Measurements from ENCODE around the gene RGS5. TPM values are rescaled to one million over a fixed set of nuclear protein-coding genes. Genes with fewer than 3 reads are reported as not detected.
A peak's percentile ranks its signal among the peaks of the same experiment; 100 is the strongest.
"Not testable (repeated sequence)": the region's sequence is repeated elsewhere in the genome, so short reads cannot be mapped to it uniquely, and the experiment has no call there.

The RGS5 gene
- polyA plus RNA-seq, 4 donors, result 4.0 to 24.4 (median 16.0) TPM

DNA sequence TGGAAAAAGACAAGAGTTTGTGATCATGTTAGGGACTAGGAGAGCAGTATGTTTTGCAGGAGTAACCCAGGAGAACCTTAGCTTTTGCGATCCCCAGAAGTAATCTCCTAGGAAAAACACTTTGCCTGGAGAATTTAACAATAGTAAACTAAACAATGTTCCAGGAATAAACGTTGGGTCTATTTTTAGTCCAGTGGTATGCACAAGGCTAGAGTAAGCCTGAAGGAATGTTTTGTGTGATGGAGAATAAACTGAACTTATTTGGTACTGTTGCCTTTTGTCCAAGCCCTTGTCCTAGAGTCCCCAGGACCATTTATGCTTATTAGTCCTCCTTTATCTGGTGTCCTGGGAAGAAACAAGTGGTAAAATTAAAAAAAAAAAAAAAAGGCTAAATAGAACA is 28.7 kb upstream of the RGS5 start:
- FAIRE-seq, result no peak
- no peak for DNase-seq
- Histone ChIP-seq H3K9me3 (ENCODE audit: control insufficient read depth in 2 of 2, insufficient read depth in 1 of 2, low read depth in 1 of 2, low read length in 1 of 2) (peaks cover 0 to 6% of the 10 kb centered on the region in 2 donors), H3K4me1 (ENCODE audit: control insufficient read depth in 3 of 3, insufficient read depth in 2 of 3, low read depth in 1 of 3, low read length in 2 of 3) (no peaks in the 10 kb centered on the region), H3K27me3 (ENCODE audit: control insufficient read depth in 3 of 3, insufficient read depth in 3 of 3, low read length in 3 of 3) (no peaks in the 10 kb centered on the region), H3K27ac (ENCODE audit: low read depth in 1 of 3, low read length in 2 of 3) (peak overlapping the region in 1 of 3 donors; percentile 28), H3K4me3 (ENCODE audit: low read depth in 1 of 3, low read length in 3 of 3) (no peak overlapping the region), H3K36me3 (ENCODE audit: control insufficient read depth in 3 of 3, insufficient read depth in 2 of 3, low read depth in 1 of 3, low read length in 3 of 3) (no peaks in the 10 kb centered on the region)
- 47 to 58% (median 48%) methylated on average over 2 of the region's 2 CpGs for WGBS, 3 donors

DNA sequence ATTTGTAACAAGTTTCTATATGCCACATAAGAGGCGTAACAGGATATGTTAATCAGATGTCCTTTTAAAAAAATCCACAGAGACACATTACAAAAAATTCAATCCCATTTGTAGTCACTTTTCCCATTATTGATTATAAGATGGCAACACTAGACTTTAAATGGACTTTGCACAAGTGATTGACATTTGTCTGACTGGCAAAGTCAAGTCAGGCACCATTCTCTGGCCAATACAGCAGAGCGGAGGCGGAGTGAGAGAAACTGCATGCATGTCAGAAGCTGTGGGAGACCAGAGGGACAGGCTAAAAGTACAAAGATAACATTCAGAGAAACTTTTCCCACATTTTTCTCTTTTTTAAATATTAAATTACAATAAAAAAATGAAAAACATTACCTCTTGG is 28.1 kb upstream of the RGS5 start:
- peaks cover 0 to 6% of the 10 kb centered on the region in 2 donors for H3K9me3 ChIP-seq (ENCODE audit: control insufficient read depth in 2 of 2, insufficient read depth in 1 of 2, low read depth in 1 of 2, low read length in 1 of 2)
- no peak for FAIRE-seq
- WGBS, 3 donors, result 94 to 100% (median 97%) methylated on average over 3 of the region's 3 CpGs
- H3K36me3 ChIP-seq (ENCODE audit: control insufficient read depth in 3 of 3, insufficient read depth in 2 of 3, low read depth in 1 of 3, low read length in 3 of 3), result no peaks in the 10 kb centered on the region
- no peak overlapping the region for H3K4me3 ChIP-seq (ENCODE audit: low read depth in 1 of 3, low read length in 3 of 3)
- no peak for DNase-seq
- no peaks in the 10 kb centered on the region for H3K4me1 ChIP-seq (ENCODE audit: control insufficient read depth in 3 of 3, insufficient read depth in 2 of 3, low read depth in 1 of 3, low read length in 2 of 3)
- H3K27me3 ChIP-seq (ENCODE audit: control insufficient read depth in 3 of 3, insufficient read depth in 3 of 3, low read length in 3 of 3), result no peaks in the 10 kb centered on the region
- peak overlapping the region in 1 of 3 donors; percentile 6 for H3K27ac ChIP-seq (ENCODE audit: low read depth in 1 of 3, low read length in 2 of 3)

DNA sequence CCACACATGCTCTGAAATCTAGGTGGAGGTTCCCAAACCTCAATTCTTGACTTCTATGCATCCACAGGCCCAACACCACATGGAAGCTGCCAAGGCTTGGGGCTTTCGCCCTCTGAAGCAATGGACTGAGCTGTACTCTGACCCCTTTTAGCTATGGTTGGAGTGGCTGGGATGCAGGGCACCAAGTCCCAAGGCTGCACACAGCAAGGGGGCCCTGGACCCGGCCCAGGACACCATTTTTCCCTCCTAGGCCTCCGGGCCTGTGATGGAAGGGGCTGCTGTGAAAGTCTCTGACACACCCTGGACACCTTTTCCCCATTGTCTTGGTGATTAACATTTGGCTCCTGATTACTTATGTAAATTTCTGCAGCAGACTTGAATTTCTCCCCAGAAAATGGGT is 25.6 kb upstream of the RGS5 start:
- 72 to 85% (median 83%) methylated on average over 3 of the region's 3 CpGs for WGBS, 3 donors
- not testable (repeated sequence) for FAIRE-seq; H3K4me1 ChIP-seq (ENCODE audit: control insufficient read depth in 3 of 3, insufficient read depth in 2 of 3, low read depth in 1 of 3, low read length in 2 of 3); H3K9me3 ChIP-seq (ENCODE audit: control insufficient read depth in 2 of 2, insufficient read depth in 1 of 2, low read depth in 1 of 2, low read length in 1 of 2); H3K36me3 ChIP-seq (ENCODE audit: control insufficient read depth in 3 of 3, insufficient read depth in 2 of 3, low read depth in 1 of 3, low read length in 3 of 3); H3K27me3 ChIP-seq (ENCODE audit: control insufficient read depth in 3 of 3, insufficient read depth in 3 of 3, low read length in 3 of 3); H3K4me3 ChIP-seq (ENCODE audit: low read depth in 1 of 3, low read length in 3 of 3); DNase-seq; H3K27ac ChIP-seq (ENCODE audit: low read depth in 1 of 3, low read length in 2 of 3)

DNA sequence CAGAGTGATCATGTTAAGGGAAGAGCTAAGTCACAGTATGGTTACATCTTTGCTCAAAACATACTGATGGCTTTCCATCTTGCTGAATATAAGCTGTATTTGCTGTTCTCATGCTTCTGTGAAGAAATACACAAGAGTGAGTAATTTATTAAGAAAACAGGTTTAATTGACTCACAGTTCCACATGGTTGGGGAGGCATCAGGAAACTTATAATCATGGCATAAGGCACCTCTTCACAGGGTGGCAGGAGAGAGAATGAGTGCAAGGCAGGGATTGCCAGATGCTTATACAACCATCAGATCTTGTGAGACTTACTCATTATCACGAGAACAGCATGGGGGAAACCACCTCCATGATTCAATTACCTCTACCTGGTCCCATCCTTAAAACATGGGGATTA is 24.4 kb upstream of the RGS5 start:
- Histone ChIP-seq H3K9me3 (ENCODE audit: control insufficient read depth in 2 of 2, insufficient read depth in 1 of 2, low read depth in 1 of 2, low read length in 1 of 2) (peaks cover 0 to 6% of the 10 kb centered on the region in 2 donors), H3K4me3 (ENCODE audit: low read depth in 1 of 3, low read length in 3 of 3) (no peak overlapping the region), H3K36me3 (ENCODE audit: control insufficient read depth in 3 of 3, insufficient read depth in 2 of 3, low read depth in 1 of 3, low read length in 3 of 3) (no peaks in the 10 kb centered on the region), H3K27ac (ENCODE audit: low read depth in 1 of 3, low read length in 2 of 3) (no peak overlapping the region), H3K27me3 (ENCODE audit: control insufficient read depth in 3 of 3, insufficient read depth in 3 of 3, low read length in 3 of 3) (no peaks in the 10 kb centered on the region), H3K4me1 (ENCODE audit: control insufficient read depth in 3 of 3, insufficient read depth in 2 of 3, low read depth in 1 of 3, low read length in 2 of 3) (no peaks in the 10 kb centered on the region)
- DNase-seq (no peak), FAIRE-seq (no peak)
- 76 to 92% (median 85%) methylated on average over 1 of the region's 1 CpG for WGBS, 3 donors

DNA sequence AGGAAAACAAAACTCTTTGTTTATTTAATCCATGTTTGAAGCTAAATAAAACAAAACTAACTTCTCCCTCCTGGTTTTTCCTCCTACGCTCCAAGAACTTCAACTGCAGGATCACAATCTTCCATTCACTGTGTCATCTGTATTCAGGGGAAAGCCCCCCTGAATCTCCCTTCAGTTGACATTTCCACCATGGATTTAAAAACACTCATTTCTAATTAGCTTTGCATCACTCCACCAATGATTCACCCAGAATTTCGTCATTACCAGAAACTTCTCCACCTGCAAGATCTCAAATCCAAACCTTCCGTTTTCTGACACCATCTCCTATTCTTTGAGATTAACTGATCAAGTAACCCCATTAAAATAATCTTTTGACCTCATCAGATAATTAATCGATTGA is 10.9 kb upstream of the RGS5 start:
- FAIRE-seq (no peak), DNase-seq (no peak)
- WGBS, 3 donors, result 74 to 93% (median 76%) methylated on average over 4 of the region's 4 CpGs

DNA sequence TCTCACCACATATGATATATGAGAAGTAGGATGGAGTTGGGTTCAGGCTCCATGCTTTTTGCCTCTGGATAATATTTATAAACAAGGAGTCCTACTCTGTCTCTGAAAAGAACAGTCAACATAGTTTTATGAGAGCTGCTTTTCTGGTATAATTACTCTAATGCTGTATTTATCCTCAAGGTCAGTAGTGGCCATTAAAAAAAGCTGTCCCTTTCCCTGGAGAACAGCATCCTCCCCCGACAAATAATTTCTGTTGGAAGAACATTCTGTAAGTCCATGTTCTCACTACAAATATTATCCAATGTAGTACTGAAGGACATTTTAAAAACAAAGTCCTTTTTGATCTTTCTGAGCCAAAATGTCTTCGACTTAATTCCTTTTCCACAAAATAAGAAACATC is 9.0 kb upstream of the RGS5 start:
- no peak for DNase-seq
- H3K27ac ChIP-seq (ENCODE audit: low read depth in 1 of 3, low read length in 2 of 3), result no peak overlapping the region
- H3K4me3 ChIP-seq (ENCODE audit: low read depth in 1 of 3, low read length in 3 of 3), result no peak overlapping the region
- H3K27me3 ChIP-seq (ENCODE audit: control insufficient read depth in 3 of 3, insufficient read depth in 3 of 3, low read length in 3 of 3), result no peaks in the 10 kb centered on the region
- no peaks in the 10 kb centered on the region for H3K9me3 ChIP-seq (ENCODE audit: control insufficient read depth in 2 of 2, insufficient read depth in 1 of 2, low read depth in 1 of 2, low read length in 1 of 2)
- H3K36me3 ChIP-seq (ENCODE audit: control insufficient read depth in 3 of 3, insufficient read depth in 2 of 3, low read depth in 1 of 3, low read length in 3 of 3), result no peaks in the 10 kb centered on the region
- 75 to 91% (median 85%) methylated on average over 2 of the region's 2 CpGs for WGBS, 3 donors
- no peaks in the 10 kb centered on the region for H3K4me1 ChIP-seq (ENCODE audit: control insufficient read depth in 3 of 3, insufficient read depth in 2 of 3, low read depth in 1 of 3, low read length in 2 of 3)
- no peak for FAIRE-seq

More for the DNA sequence above, 10.9 kb upstream of the RGS5 start:
- H3K36me3 ChIP-seq (ENCODE audit: control insufficient read depth in 3 of 3, insufficient read depth in 2 of 3, low read depth in 1 of 3, low read length in 3 of 3), result no peaks in the 10 kb centered on the region
- no peak overlapping the region for H3K4me3 ChIP-seq (ENCODE audit: low read depth in 1 of 3, low read length in 3 of 3)
- no peak overlapping the region for H3K27ac ChIP-seq (ENCODE audit: low read depth in 1 of 3, low read length in 2 of 3)
- no peaks in the 10 kb centered on the region for H3K4me1 ChIP-seq (ENCODE audit: control insufficient read depth in 3 of 3, insufficient read depth in 2 of 3, low read depth in 1 of 3, low read length in 2 of 3)
- no peaks in the 10 kb centered on the region for H3K9me3 ChIP-seq (ENCODE audit: control insufficient read depth in 2 of 2, insufficient read depth in 1 of 2, low read depth in 1 of 2, low read length in 1 of 2)
- no peaks in the 10 kb centered on the region for H3K27me3 ChIP-seq (ENCODE audit: control insufficient read depth in 3 of 3, insufficient read depth in 3 of 3, low read length in 3 of 3)

DNA sequence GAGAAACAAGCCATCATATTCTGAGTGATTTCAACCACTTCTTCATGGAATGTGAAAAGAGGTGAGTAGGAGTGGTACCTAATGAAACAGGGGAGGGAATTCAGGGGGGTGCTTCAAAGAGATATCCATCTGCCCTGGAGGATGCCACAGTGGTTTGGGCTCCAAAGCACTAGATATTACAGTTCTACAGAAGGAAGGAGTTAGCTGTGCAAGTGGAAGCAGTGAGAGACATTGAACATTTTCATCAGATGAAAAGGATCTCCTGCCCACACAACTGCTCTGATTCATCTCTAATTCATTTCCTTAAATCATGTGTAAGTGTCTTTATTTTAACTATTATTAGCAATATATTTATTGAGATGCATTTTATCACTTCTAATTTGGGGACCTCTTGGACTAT is 2.8 kb upstream of the RGS5 start:
- Histone ChIP-seq H3K9me3 (ENCODE audit: control insufficient read depth in 2 of 2, insufficient read depth in 1 of 2, low read depth in 1 of 2, low read length in 1 of 2) (no peaks in the 10 kb centered on the region), H3K4me3 (ENCODE audit: low read depth in 1 of 3, low read length in 3 of 3) (no peak overlapping the region), H3K4me1 (ENCODE audit: control insufficient read depth in 3 of 3, insufficient read depth in 2 of 3, low read depth in 1 of 3, low read length in 2 of 3) (no peaks in the 10 kb centered on the region), H3K27me3 (ENCODE audit: control insufficient read depth in 3 of 3, insufficient read depth in 3 of 3, low read length in 3 of 3) (no peaks in the 10 kb centered on the region), H3K36me3 (ENCODE audit: control insufficient read depth in 3 of 3, insufficient read depth in 2 of 3, low read depth in 1 of 3, low read length in 3 of 3) (no peaks in the 10 kb centered on the region), H3K27ac (ENCODE audit: low read depth in 1 of 3, low read length in 2 of 3) (no peak overlapping the region)
- FAIRE-seq, result no peak
- DNase-seq, result no peak

DNA sequence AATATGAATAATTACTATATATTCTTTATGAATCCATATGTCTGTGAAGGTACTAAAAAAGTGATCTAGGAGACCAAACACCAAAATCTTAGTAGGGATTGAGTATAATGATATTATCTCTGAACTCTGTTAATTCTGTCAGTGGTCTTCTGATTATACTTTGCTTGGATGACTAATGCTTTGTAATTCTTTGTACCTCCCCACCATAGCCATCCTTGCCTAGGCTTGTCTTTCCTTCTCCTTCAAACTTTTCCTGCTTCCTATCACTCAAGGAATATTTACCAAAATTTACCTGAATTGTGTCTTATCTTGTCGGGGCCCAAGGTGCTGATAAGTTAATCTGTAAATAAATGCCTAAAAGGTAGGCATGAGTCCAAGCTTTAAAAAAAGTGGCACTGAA is 845 bp upstream of the RGS5 start:
- H3K36me3 ChIP-seq (ENCODE audit: control insufficient read depth in 3 of 3, insufficient read depth in 2 of 3, low read depth in 1 of 3, low read length in 3 of 3), result no peaks in the 10 kb centered on the region
- WGBS, 3 donors, result 17 to 59% (median 28%) methylated on average over 1 of the region's 1 CpG
- no peaks in the 10 kb centered on the region for H3K27me3 ChIP-seq (ENCODE audit: control insufficient read depth in 3 of 3, insufficient read depth in 3 of 3, low read length in 3 of 3)
- no peak overlapping the region for H3K4me3 ChIP-seq (ENCODE audit: low read depth in 1 of 3, low read length in 3 of 3)
- H3K27ac ChIP-seq (ENCODE audit: low read depth in 1 of 3, low read length in 2 of 3), result no peak overlapping the region
- FAIRE-seq (no peak), DNase-seq (no peak)
- H3K9me3 ChIP-seq (ENCODE audit: control insufficient read depth in 2 of 2, insufficient read depth in 1 of 2, low read depth in 1 of 2, low read length in 1 of 2), result no peaks in the 10 kb centered on the region
- H3K4me1 ChIP-seq (ENCODE audit: control insufficient read depth in 3 of 3, insufficient read depth in 2 of 3, low read depth in 1 of 3, low read length in 2 of 3), result no peaks in the 10 kb centered on the region

DNA sequence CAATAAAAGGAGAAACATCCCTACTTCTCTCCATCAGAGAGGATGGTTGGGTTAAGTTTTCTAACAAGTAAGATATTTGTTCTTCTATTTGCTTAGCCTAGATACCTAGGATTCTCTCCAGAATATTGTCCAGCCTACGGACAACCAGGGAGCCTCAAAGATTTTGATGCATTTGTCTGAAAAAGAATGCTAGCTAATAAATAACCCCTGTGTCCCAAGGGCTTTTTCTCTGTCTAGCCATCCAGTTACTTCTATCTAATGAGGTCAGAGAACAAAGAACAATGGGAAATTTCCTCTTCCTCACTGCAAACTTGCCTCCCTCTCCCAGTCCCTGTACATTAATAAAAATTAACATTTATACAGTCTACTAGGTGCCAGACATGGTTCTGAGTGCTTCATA is 810 bp downstream of the RGS5 start:
- 78 to 86% (median 82%) methylated on average over 1 of the region's 1 CpG for WGBS, 3 donors
- Histone ChIP-seq H3K27ac (ENCODE audit: low read depth in 1 of 3, low read length in 2 of 3) (no peak overlapping the region), H3K9me3 (ENCODE audit: control insufficient read depth in 2 of 2, insufficient read depth in 1 of 2, low read depth in 1 of 2, low read length in 1 of 2) (no peaks in the 10 kb centered on the region), H3K27me3 (ENCODE audit: control insufficient read depth in 3 of 3, insufficient read depth in 3 of 3, low read length in 3 of 3) (no peaks in the 10 kb centered on the region), H3K4me3 (ENCODE audit: low read depth in 1 of 3, low read length in 3 of 3) (peak overlapping the region in 1 of 3 donors; percentile 8), H3K4me1 (ENCODE audit: control insufficient read depth in 3 of 3, insufficient read depth in 2 of 3, low read depth in 1 of 3, low read length in 2 of 3) (no peaks in the 10 kb centered on the region), H3K36me3 (ENCODE audit: control insufficient read depth in 3 of 3, insufficient read depth in 2 of 3, low read depth in 1 of 3, low read length in 3 of 3) (no peaks in the 10 kb centered on the region)
- FAIRE-seq (no peak), DNase-seq (no peak)

Data from small intestine (tissue), 7 donors.